Keratinocyte (primary cell): Measurements from ENCODE around the gene RSPH10B.
"Not testable (repeated sequence)": the region's sequence is repeated elsewhere in the genome, so short reads cannot be mapped to it uniquely, and the experiment has no call there.

Experiments used
- EZH2 ChIP-seq: IDR thresholded peaks from one replicate; pipeline ENCODE4 v1.6.1; 2012; ENCODE audit warnings: inconsistent platforms, mild to moderate bottlenecking, low read length, moderate library complexity
- TF ChIP-seq, protein P1 (sequence below), 3 experiments: IDR thresholded peaks in 1 of 3; conservative IDR thresholded peaks in 1 of 3; optimal IDR thresholded peaks in 1 of 3; 2 replicates in 2 of 3; 3 replicates in 1 of 3; pipeline versions ENCODE3 to v1.5.1; 2011; ENCODE audit warnings: low read length in 3 of 3, mild to moderate bottlenecking in 3 of 3, moderate library complexity in 2 of 3, control low read depth in 1 of 3, inconsistent platforms in 1 of 3; ENCODE audit not compliant: insufficient read depth in 2 of 3; ENCODE audit errors: extremely low read depth in 1 of 3

DNA sequence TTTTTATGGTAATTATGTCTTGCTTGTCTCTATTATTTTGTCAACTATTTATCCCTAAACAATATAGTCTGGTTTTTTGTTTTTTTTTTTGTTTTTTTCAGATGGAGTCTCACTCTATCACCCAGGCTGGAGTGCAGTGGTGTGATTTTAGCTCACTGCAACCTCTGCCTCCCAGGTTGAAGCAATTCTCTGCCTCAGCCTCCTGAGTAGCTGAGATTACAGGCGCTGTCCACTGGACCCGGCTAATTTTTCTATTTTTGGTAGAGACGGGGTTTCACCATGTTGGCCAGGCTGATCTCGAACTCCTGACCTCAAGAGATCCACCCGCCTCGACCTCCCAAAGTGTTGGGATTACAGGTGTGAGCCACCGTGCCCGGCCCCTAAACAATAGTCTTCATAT lies 39.9 kb upstream of the RSPH10B start:
- TF ChIP-seq, protein P1, sequence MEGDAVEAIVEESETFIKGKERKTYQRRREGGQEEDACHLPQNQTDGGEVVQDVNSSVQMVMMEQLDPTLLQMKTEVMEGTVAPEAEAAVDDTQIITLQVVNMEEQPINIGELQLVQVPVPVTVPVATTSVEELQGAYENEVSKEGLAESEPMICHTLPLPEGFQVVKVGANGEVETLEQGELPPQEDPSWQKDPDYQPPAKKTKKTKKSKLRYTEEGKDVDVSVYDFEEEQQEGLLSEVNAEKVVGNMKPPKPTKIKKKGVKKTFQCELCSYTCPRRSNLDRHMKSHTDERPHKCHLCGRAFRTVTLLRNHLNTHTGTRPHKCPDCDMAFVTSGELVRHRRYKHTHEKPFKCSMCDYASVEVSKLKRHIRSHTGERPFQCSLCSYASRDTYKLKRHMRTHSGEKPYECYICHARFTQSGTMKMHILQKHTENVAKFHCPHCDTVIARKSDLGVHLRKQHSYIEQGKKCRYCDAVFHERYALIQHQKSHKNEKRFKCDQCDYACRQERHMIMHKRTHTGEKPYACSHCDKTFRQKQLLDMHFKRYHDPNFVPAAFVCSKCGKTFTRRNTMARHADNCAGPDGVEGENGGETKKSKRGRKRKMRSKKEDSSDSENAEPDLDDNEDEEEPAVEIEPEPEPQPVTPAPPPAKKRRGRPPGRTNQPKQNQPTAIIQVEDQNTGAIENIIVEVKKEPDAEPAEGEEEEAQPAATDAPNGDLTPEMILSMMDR (optimal IDR thresholded peaks at IDR 0.05 in 1 of 3, IDR thresholded peaks at IDR 0.05 in 1 of 3, conservative IDR thresholded peaks at IDR 0.05 in 1 of 3; ENCODE audit: extremely low read depth in 1 of 3, insufficient read depth in 2 of 3, low read length in 3 of 3): not testable (repeated sequence)
- not testable (repeated sequence) for TF ChIP-seq EZH2
